Gastroesophageal sphincter (tissue), 3 donors: ENCODE results near the gene SLC4A5.

Experiments
- CTCF ChIP-seq, 4 experiments: fragments of 200-600 bp in 2 of 4; fragments of 450-650 bp in 2 of 4; sonication (generic) in 1 of 4; IDR thresholded peaks; one replicate each; pipeline ENCODE4 v1.5.1; 2017 to 2019; ENCODE audit warnings: antibody characterized with exemption in 4 of 4, mild to moderate bottlenecking in 2 of 4, moderate library complexity in 2 of 4
- POLR2A ChIP-seq, 2 donors: fragments of 450-650 bp; IDR thresholded peaks; one replicate each; pipeline ENCODE4 v1.6.1; 2017; ENCODE audit warnings: antibody characterized with exemption in 2 of 2, mild to moderate bottlenecking in 2 of 2, moderate library complexity in 1 of 2

- TF ChIP-seq CTCF (IDR thresholded peaks at IDR 0.05): no peak
- TF ChIP-seq POLR2A (IDR thresholded peaks at IDR 0.05): no peak
Measured at GRCh38 chr2:74183878-74184277, 159.3 kb downstream of the SLC4A5 start.
